Spleen (tissue), 11 donors: Measurements from ENCODE around the gene THSD4. TPM values are rescaled to one million over a fixed set of nuclear protein-coding genes. Genes with fewer than 3 reads are reported as not detected.

ENCODE experiments used
- DNase-seq: peaks from one replicate; pipeline ENCODE4 v3.0.0-alpha.2; 2020
- H3K27ac ChIP-seq, 8 donors: fragments of 200-600 bp; sonication (generic) in 7 of 8; 1 replicate in 4 of 8; 2 replicates in 4 of 8; pipeline versions ENCODE4 v1.5.0 to v1.8.0; 2016 to 2021; ENCODE audit warnings: inconsistent platforms in 4 of 8, mild to moderate bottlenecking in 4 of 8, moderate library complexity in 1 of 8
- H3K27me3 ChIP-seq, 7 donors: fragments of 200-600 bp; sonication (generic) in 6 of 7; replicated peaks in 1 of 7; 1 replicate in 4 of 7; 2 replicates in 3 of 7; pipeline versions ENCODE4 v1.5.0 to v1.8.0; 2016 to 2021; ENCODE audit warnings: inconsistent platforms in 3 of 7, mild to moderate bottlenecking in 1 of 7
- H3K36me3 ChIP-seq, 6 donors: fragments of 200-600 bp; sonication (generic) in 5 of 6; 1 replicate in 4 of 6; 2 replicates in 2 of 6; pipeline versions ENCODE4 v1.5.0 to v1.8.0; 2016 to 2021; ENCODE audit warnings: inconsistent platforms in 2 of 6
- H3K4me1 ChIP-seq, 6 donors: fragments of 200-600 bp; sonication (generic) in 5 of 6; 1 replicate in 3 of 6; 2 replicates in 3 of 6; pipeline versions ENCODE4 v1.5.0 to v1.8.0; 2016 to 2021; ENCODE audit warnings: inconsistent platforms in 3 of 6
- H3K4me3 ChIP-seq, 8 donors: fragments of 200-600 bp; sonication (generic) in 7 of 8; 1 replicate in 4 of 8; 2 replicates in 4 of 8; pipeline versions ENCODE4 v1.5.0 to v1.8.0; 2016 to 2021; ENCODE audit warnings: inconsistent platforms in 4 of 8, mild to moderate bottlenecking in 4 of 8, moderate library complexity in 2 of 8
- H3K9me3 ChIP-seq, 8 donors: fragments of 200-600 bp; sonication (generic) in 7 of 8; 1 replicate in 4 of 8; 2 replicates in 4 of 8; pipeline versions ENCODE4 v1.5.0 to v1.8.0; 2016 to 2021; ENCODE audit warnings: inconsistent platforms in 4 of 8
- POLR2A ChIP-seq, 3 donors: fragments of 450-650 bp; IDR thresholded peaks; one replicate each; pipeline ENCODE4 v1.5.1; 2017; ENCODE audit warnings: antibody characterized with exemption in 3 of 3, mild to moderate bottlenecking in 1 of 3
- POLR2AphosphoS5 ChIP-seq, 3 donors: sonication (generic); formaldehyde crosslinking; IDR thresholded peaks; one replicate each; pipeline ENCODE4 v1.5.1; 2017; ENCODE audit warnings: antibody characterized with exemption in 3 of 3
- WGBS, 5 donors: extraction: QIAGEN DNeasy Blood & Tissue Kit in 3 of 5; methylation state at CpG; one replicate each; pipeline versions ENCODE4 v1.1.5 to v1.1.7; 2013 to 2018; 5-methylcytosine and 5-hydroxymethylcytosine counted together
- intact Hi-C: fragments of 100-400 bp; cut with DNase I; formaldehyde crosslinking; loops from one replicate; pipeline ENCODE4 v1.15.0; 2023; ENCODE audit warnings: low total_unique reads
- polyA plus RNA-seq, 3 donors: library from polyadenylated mRNA; stranded (reverse); fragments of 200-250 nt; gene quantifications; one replicate each; pipeline ENCODE4 v1.2.1, GENCODE V29; 2013
- total RNA-seq, 7 donors: library from RNA; depleted of rRNA in 3 of 7; stranded (reverse); fragments of >200 nt in 3 of 7; fragmentation: NEBNext Ultra II Directional in 4 of 7; extraction: Animal tissue kit (Norgen Biotek cat#: 25700) in 4 of 7; gene quantifications; one replicate each; pipeline versions ENCODE4 v1.1.0 to v1.2.1, GENCODE V29; 2016 to 2021
- TF ChIP-seq, protein P1 (sequence below), 11 experiments: fragments of 200-600 bp in 7 of 11; fragments of 450-650 bp in 4 of 11; sonication (generic) in 4 of 11; IDR thresholded peaks in 8 of 11; conservative IDR thresholded peaks in 3 of 11; 1 replicate in 7 of 11; 2 replicates in 4 of 11; pipeline versions ENCODE4 v1.4.0 to v1.8.0; 2016 to 2021; ENCODE audit warnings: antibody characterized with exemption in 11 of 11, inconsistent platforms in 4 of 11, mild to moderate bottlenecking in 1 of 11
- donor health status: healthy with polysubstance abuse.
- donor health status: DM: no; HTN: no; CAD: no; lungs with moderate emphysema.
- donor health status: DM: no; HTN: no; CAD: no.
- donor health status: Bipolar disorder and iron deficiency.
- donor health status: healthy.
- donor health status: DM: no; HTN: no; CAD: no.
- donor health status: DM: yes; HTN: yes; CAD: no.

Gene THSD4
- total and polyA plus RNA-seq, 10 donors = 0.29 to 11.3 (median 3.4) TPM

DNA sequence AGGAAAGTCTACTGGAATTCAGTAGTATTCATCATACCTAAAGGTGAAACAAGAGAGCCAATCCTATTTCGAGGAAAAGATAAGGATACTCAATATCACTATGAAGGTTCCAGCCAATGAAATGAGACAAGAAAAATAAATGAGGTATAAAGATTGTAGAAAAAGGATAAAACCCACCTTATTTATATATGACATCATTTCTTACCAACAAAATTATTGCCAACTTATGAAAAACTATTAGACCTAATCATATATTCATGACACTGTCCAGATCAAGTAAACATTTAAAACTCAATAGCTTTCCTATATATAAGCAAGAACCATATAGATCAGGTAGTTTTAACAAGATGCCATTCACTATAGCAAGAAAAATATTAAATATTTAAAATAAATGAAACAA lies 584.7 kb downstream of the THSD4 start:
- no peaks in the 10 kb centered on the region for H3K36me3 ChIP-seq
- intact Hi-C loops = no loop called here
- TF ChIP-seq POLR2AphosphoS5 (IDR thresholded peaks at IDR 0.05) (no peak), POLR2A (IDR thresholded peaks at IDR 0.05) (no peak)
- TF ChIP-seq, protein P1, sequence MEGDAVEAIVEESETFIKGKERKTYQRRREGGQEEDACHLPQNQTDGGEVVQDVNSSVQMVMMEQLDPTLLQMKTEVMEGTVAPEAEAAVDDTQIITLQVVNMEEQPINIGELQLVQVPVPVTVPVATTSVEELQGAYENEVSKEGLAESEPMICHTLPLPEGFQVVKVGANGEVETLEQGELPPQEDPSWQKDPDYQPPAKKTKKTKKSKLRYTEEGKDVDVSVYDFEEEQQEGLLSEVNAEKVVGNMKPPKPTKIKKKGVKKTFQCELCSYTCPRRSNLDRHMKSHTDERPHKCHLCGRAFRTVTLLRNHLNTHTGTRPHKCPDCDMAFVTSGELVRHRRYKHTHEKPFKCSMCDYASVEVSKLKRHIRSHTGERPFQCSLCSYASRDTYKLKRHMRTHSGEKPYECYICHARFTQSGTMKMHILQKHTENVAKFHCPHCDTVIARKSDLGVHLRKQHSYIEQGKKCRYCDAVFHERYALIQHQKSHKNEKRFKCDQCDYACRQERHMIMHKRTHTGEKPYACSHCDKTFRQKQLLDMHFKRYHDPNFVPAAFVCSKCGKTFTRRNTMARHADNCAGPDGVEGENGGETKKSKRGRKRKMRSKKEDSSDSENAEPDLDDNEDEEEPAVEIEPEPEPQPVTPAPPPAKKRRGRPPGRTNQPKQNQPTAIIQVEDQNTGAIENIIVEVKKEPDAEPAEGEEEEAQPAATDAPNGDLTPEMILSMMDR (IDR thresholded peaks at IDR 0.05 in 8 of 11, conservative IDR thresholded peaks at IDR 0.05 in 3 of 11) = no peak
- WGBS, 5 donors = 89 to 94% (median 90%) methylated on average over 1 of the region's 1 CpG
- H3K4me3 ChIP-seq = no peak overlapping the region
- no peaks in the 10 kb centered on the region for H3K9me3 ChIP-seq
- no peak overlapping the region for H3K27ac ChIP-seq
- DNase-seq = no peak
- H3K4me1 ChIP-seq = no peaks in the 10 kb centered on the region
- H3K27me3 ChIP-seq = no peaks in the 10 kb centered on the region

DNA sequence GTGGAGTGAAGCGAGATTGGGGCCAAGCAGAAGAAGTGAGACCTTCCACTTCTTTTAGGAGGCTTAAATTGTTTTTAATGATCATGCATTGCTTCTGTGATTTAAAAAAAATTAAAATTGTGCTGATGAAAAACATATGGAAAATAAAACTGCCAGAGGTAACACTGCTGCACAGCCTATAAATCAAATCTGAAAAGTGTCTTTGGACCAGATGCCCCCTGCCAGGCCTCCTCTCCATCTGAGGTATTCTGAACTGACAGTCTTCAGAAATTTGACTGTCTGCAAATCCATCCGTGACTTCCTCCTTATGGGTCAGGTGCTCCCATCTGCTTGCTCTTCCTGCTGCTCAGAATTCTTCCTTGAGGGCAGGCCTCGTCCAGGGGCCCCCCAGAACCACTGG lies 586.5 kb downstream of the THSD4 start:
- intact Hi-C loops = no loop called here
- H3K36me3 ChIP-seq = no peaks in the 10 kb centered on the region
- WGBS, 5 donors = 48 to 65% (median 62%) methylated on average over 3 of the region's 3 CpGs
- H3K4me3 ChIP-seq = no peak overlapping the region
- peaks cover 0 to 8% (median 0%) of the 10 kb centered on the region in 6 donors for H3K4me1 ChIP-seq
- no peak overlapping the region for H3K27ac ChIP-seq
- no peak for TF ChIP-seq POLR2A (IDR thresholded peaks at IDR 0.05)
- TF ChIP-seq POLR2AphosphoS5 (IDR thresholded peaks at IDR 0.05) = no peak
- TF ChIP-seq, protein P1 (IDR thresholded peaks at IDR 0.05 in 8 of 11, conservative IDR thresholded peaks at IDR 0.05 in 3 of 11) = no peak
- H3K27me3 ChIP-seq = no peaks in the 10 kb centered on the region
- DNase-seq = no peak
- no peaks in the 10 kb centered on the region for H3K9me3 ChIP-seq

DNA sequence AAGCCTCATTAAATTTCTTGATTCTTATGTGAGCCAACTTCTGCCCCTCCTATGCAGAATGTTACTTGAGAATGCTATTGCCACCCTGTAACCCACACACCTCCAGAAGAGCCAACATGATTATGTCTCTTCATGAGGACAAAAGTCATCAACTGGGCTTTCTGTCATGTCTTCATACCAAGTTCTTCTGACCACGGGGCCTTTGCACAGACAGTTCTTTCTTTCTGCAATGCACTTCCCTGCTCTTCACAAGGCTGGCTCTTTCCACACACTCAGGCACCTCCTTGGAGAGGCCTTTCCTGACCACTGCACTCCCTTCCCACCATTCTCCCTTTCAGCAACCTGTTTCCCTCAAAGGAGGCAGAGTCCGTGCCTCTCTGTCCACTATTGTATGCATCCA lies 587.2 kb downstream of the THSD4 start:
- TF ChIP-seq POLR2A (IDR thresholded peaks at IDR 0.05) = no peak
- TF ChIP-seq, protein P1 (IDR thresholded peaks at IDR 0.05 in 8 of 11, conservative IDR thresholded peaks at IDR 0.05 in 3 of 11) = no peak
- no peak for TF ChIP-seq POLR2AphosphoS5 (IDR thresholded peaks at IDR 0.05)
- no peak overlapping the region for H3K27ac ChIP-seq
- no peaks in the 10 kb centered on the region for H3K9me3 ChIP-seq

DNA sequence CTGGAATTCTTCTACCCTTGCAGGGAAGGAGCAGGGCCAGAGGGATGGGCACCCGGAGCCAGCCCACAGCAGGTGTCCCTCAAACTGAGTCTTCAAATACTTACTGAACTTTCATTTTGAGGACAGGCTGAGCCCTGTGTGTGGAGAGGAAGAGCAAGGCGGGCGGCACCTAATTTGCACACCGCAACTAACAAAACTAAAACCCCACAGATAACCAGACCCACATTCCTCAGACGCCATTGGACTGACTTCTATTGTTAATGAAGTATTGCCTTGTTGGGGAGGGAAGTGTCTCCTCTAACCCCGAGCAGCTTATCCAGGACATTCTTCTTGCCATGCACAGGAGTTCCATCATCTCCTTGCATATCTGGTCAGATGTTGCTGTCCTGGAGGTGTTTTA lies 589.9 kb downstream of the THSD4 start:
- H3K9me3 ChIP-seq = no peaks in the 10 kb centered on the region
- DNase-seq = no peak
- intact Hi-C loops = no loop called here
- peaks cover 0 to 25% (median 7%) of the 10 kb centered on the region in 6 donors for H3K4me1 ChIP-seq
- H3K27ac ChIP-seq = no peak overlapping the region
- WGBS, 5 donors = 80 to 89% (median 84%) methylated on average over 6 of the region's 6 CpGs
- H3K36me3 ChIP-seq = no peaks in the 10 kb centered on the region
- H3K27me3 ChIP-seq = no peaks in the 10 kb centered on the region
- H3K4me3 ChIP-seq = no peak overlapping the region
- TF ChIP-seq, protein P1 (IDR thresholded peaks at IDR 0.05 in 8 of 11, conservative IDR thresholded peaks at IDR 0.05 in 3 of 11) = no peak
- no peak for TF ChIP-seq POLR2A (IDR thresholded peaks at IDR 0.05)
- TF ChIP-seq POLR2AphosphoS5 (IDR thresholded peaks at IDR 0.05) = no peak

More for the DNA sequence above, 587.2 kb downstream of the THSD4 start:
- Histone ChIP-seq H3K4me1 (peaks cover 0 to 15% (median under 1%) of the 10 kb centered on the region in 6 donors), H3K4me3 (no peak overlapping the region), H3K27me3 (no peaks in the 10 kb centered on the region), H3K36me3 (no peaks in the 10 kb centered on the region)
- 93 to 96% (median 95%) methylated on average over 2 of the region's 2 CpGs for WGBS, 5 donors
- no peak for DNase-seq
- intact Hi-C loops = no loop called here
